MCF 10A (cell line): ENCODE measurements around the gene IGSF23. TPM values are rescaled to one million over a fixed set of nuclear protein-coding genes. Genes with fewer than 3 reads are reported as not detected.

Experiments
- BruUV-seq: library from RNA; stranded (reverse); fragments of 400-500 nt; replicated peaks from 2 replicates; lab custom pipeline; 2021; lab: Mats Ljungman, UMichigan
- CTCF ChIA-PET: fragments of 300-600 bp; sonication (Branson Sonifier 250); formaldehyde crosslinking; extraction: SDS; loops from one replicate; lab custom pipeline; 2021; ENCODE audit warnings: antibody characterized with exemption, inconsistent platforms; lab: Yijun Ruan, JAX
- POLR2A ChIA-PET: fragments of 300-600, 350-650 bp; sonication (Branson Sonifier 250); formaldehyde crosslinking; extraction: SDS; loops from one replicate; lab custom pipeline; 2020; ENCODE audit warnings: antibody characterized with exemption, inconsistent platforms; lab: Yijun Ruan, JAX
- DNase-seq: peaks from one replicate; pipeline ENCODE4 v3.0.0-alpha.2; 2018; ENCODE audit not compliant: unreplicated experiment
- H3K27ac Mint-ChIP-seq: one replicate; pipeline ENCODE4 v1.8.0; 2022; ENCODE audit warnings: mild to moderate bottlenecking, low read depth, mixed read lengths; ENCODE audit not compliant: unreplicated experiment
- H3K27me3 Mint-ChIP-seq: one replicate; pipeline ENCODE4 v1.8.0; 2022; ENCODE audit warnings: mixed read lengths; ENCODE audit not compliant: insufficient read depth, unreplicated experiment
- H3K36me3 Mint-ChIP-seq: one replicate; pipeline ENCODE4 v1.8.0; 2022; ENCODE audit warnings: mild to moderate bottlenecking, moderate library complexity, mixed read lengths; ENCODE audit not compliant: insufficient read depth, unreplicated experiment
- H3K4me1 Mint-ChIP-seq: one replicate; pipeline ENCODE4 v1.8.0; 2022; ENCODE audit warnings: mixed read lengths; ENCODE audit not compliant: insufficient read depth, unreplicated experiment
- H3K4me3 Mint-ChIP-seq: one replicate; pipeline ENCODE4 v1.8.0; 2022; ENCODE audit warnings: mild to moderate bottlenecking, moderate library complexity, mixed read lengths; ENCODE audit not compliant: unreplicated experiment
- H3K9me3 Mint-ChIP-seq: one replicate; pipeline ENCODE4 v1.8.0; 2022; ENCODE audit warnings: mixed read lengths; ENCODE audit not compliant: unreplicated experiment
- CTCF ChIP-seq: fragments of 200-600 bp; IDR thresholded peaks from one replicate; pipeline ENCODE4 v1.8.0; 2022; ENCODE audit warnings: antibody characterized with exemption, mild to moderate bottlenecking; ENCODE audit not compliant: unreplicated experiment
- intact Hi-C: fragments of 100-400 bp; cut with micrococcal nuclease; formaldehyde crosslinking; loops from 2 replicates; pipeline ENCODE4 v1.14.1; 2022
- total RNA-seq: library from RNA; stranded (reverse); gene quantifications from 2 replicates; pipeline ENCODE4 v1.2.3, GENCODE V29; 2022

The IGSF23 gene
- total RNA-seq, 1 experiment from 2014 or later, result not detected

- no peaks in the 10 kb centered on the region for H3K9me3 Mint-ChIP-seq
- CTCF ChIA-PET, result interaction anchor here (0.5 to 2.1 kb wide), 10 partner anchors 9 to 73 kb away, joined by 3 to 8 read pairs (median 4); no protein-coding TSS in a partner anchor
- peak; percentile 82 for DNase-seq
- TF ChIP-seq CTCF, result no peak
- H3K36me3 Mint-ChIP-seq, result peaks cover 18% of the 10 kb centered on the region
- intact Hi-C loops, result loop anchor here (1.0 kb wide), 1 partner anchor 56 kb away; no protein-coding TSS in a partner anchor
- H3K27ac Mint-ChIP-seq, result peak within 1 kb of the TSS; percentile 63
- peaks cover 30% of the 10 kb centered on the region for H3K4me1 Mint-ChIP-seq
- BruUV-seq, result TSS peak; percentile 63
- POLR2A ChIA-PET, result interaction anchor here (0.6 to 2.9 kb wide), 9 partner anchors 8 to 98 kb away, joined by 3 to 18 read pairs (median 5); no protein-coding TSS in a partner anchor
- H3K4me3 Mint-ChIP-seq, result peak within 1 kb of the TSS; percentile 84
- H3K27me3 Mint-ChIP-seq, result no peaks in the 10 kb centered on the region
Observed at GRCh38 chr19:44643605-44644401, 30.4 kb downstream of the IGSF23 start, which contains the start of gene PVR. Gene PVR (plus strand): TSS chr19:44643910. CDS start chr19:44644097, 187 bp downstream.

- Mint-ChIP-seq H3K27ac (peak overlapping the region; percentile 63), H3K36me3 (peaks cover 25% of the 10 kb centered on the region)
Observed at GRCh38 chr19:44644402-44645016, 31.1 kb downstream of the IGSF23 start.

GRCh38 chr19:44645407-44646048 is 32.2 kb downstream of the IGSF23 start:
- TF ChIP-seq CTCF, result no peak
- POLR2A ChIA-PET, result interaction anchor here (1.2 to 2.6 kb wide), 3 partner anchors 10 to 75 kb away, joined by 4 to 15 read pairs (median 10); no protein-coding TSS in a partner anchor
- no peaks in the 10 kb centered on the region for H3K9me3 Mint-ChIP-seq
- H3K4me1 Mint-ChIP-seq, result peaks cover 20% of the 10 kb centered on the region
- DNase-seq, result no peak
- TSS peak; percentile 32 for BruUV-seq
- H3K4me3 Mint-ChIP-seq, result peak overlapping the region; percentile 49
- peaks cover 34% of the 10 kb centered on the region for H3K36me3 Mint-ChIP-seq
- CTCF ChIA-PET, result interaction anchor here (0.6 to 1.7 kb wide), 4 partner anchors 9 to 110 kb away, joined by 3 to 4 read pairs (median 3); no protein-coding TSS in a partner anchor
- intact Hi-C loops, result no loop called here
- H3K27me3 Mint-ChIP-seq, result no peaks in the 10 kb centered on the region
- H3K27ac Mint-ChIP-seq, result peak overlapping the region; percentile 16

More at GRCh38 chr19:44644402-44645016, 31.1 kb downstream of the IGSF23 start:
- DNase-seq, result peak; percentile 76
- peak overlapping the region; percentile 84 for H3K4me3 Mint-ChIP-seq
- H3K9me3 Mint-ChIP-seq, result no peaks in the 10 kb centered on the region
- no TSS peak for BruUV-seq
- ChIA-PET POLR2A (interaction anchor here (0.6 to 2.9 kb wide), 8 partner anchors 9 to 97 kb away, joined by 3 to 18 read pairs (median 6); no protein-coding TSS in a partner anchor), CTCF (interaction anchor here (0.7 to 2.1 kb wide), 5 partner anchors 8 to 73 kb away, joined by 3 to 8 read pairs (median 7); no protein-coding TSS in a partner anchor)
- TF ChIP-seq CTCF, result no peak
- no peaks in the 10 kb centered on the region for H3K27me3 Mint-ChIP-seq
- intact Hi-C loops, result loop anchor here (1.0 kb wide), 1 partner anchor 56 kb away; no protein-coding TSS in a partner anchor
- H3K4me1 Mint-ChIP-seq, result peaks cover 31% of the 10 kb centered on the region
